Caco-2 (cell line): ENCODE results near the gene NSMCE3. TPM values are rescaled to one million over a fixed set of nuclear protein-coding genes. Genes with fewer than 3 reads are reported as not detected.

Experiments
- BruUV-seq: library from RNA; stranded (reverse); fragments of 400-500 nt; replicated peaks from 2 replicates; lab custom pipeline; 2021; lab: Mats Ljungman, UMichigan
- CTCF ChIA-PET: fragments of 300-600 bp; sonication (Branson Sonifier 250); formaldehyde crosslinking; loops from one replicate; lab custom pipeline; 2022; ENCODE audit warnings: antibody characterized with exemption; lab: Charles Lee
- POLR2A ChIA-PET: fragments of 300-600 bp; sonication (Branson Sonifier 250); formaldehyde crosslinking; loops from one replicate; lab custom pipeline; 2022; ENCODE audit warnings: antibody characterized with exemption; lab: Charles Lee
- DNase-seq, 2 experiments: peaks; one replicate each; pipeline versions ENCODE4 v3.0.0 to v3.0.0-alpha.2; 2020 to 2022
- H3K27me3 ChIP-seq: replicated peaks from 2 replicates; pipeline ENCODE4 v1.6.0; 2011; ENCODE audit warnings: low read length; ENCODE audit not compliant: control insufficient read depth, insufficient read depth
- H3K36me3 ChIP-seq: 2 replicates; pipeline ENCODE4 v1.5.1; 2011; ENCODE audit warnings: low read length; ENCODE audit not compliant: control insufficient read depth, insufficient read depth
- H3K4me1 ChIP-seq: fragments of 250-450 bp; sonication (Bioruptor Pico); 2 replicates; pipeline ENCODE4 v1.5.1; 2020; ENCODE audit warnings: mild to moderate bottlenecking
- H3K4me3 ChIP-seq: 2 replicates; pipeline ENCODE4 v1.5.1; 2011; ENCODE audit warnings: low read depth, mild to moderate bottlenecking, control low read depth, low read length
- H3K9me3 ChIP-seq: fragments of 250-450 bp; sonication (Bioruptor Pico); 2 replicates; pipeline ENCODE4 v1.5.1; 2020; ENCODE audit warnings: mild to moderate bottlenecking, moderate library complexity
- H3K27ac Mint-ChIP-seq: one replicate; pipeline ENCODE4 v1.8.0; 2022; ENCODE audit warnings: mixed read lengths; ENCODE audit not compliant: unreplicated experiment
- H3K27me3 Mint-ChIP-seq: one replicate; pipeline ENCODE4 v1.8.0; 2022; ENCODE audit warnings: mixed read lengths; ENCODE audit not compliant: insufficient read depth, unreplicated experiment
- H3K36me3 Mint-ChIP-seq: one replicate; pipeline ENCODE4 v1.8.0; 2022; ENCODE audit warnings: mild to moderate bottlenecking, mixed read lengths; ENCODE audit not compliant: insufficient read depth, unreplicated experiment
- H3K4me1 Mint-ChIP-seq: one replicate; pipeline ENCODE4 v1.8.0; 2022; ENCODE audit warnings: low read depth, mixed read lengths; ENCODE audit not compliant: unreplicated experiment
- H3K4me3 Mint-ChIP-seq: one replicate; pipeline ENCODE4 v1.8.0; 2022; ENCODE audit warnings: mild to moderate bottlenecking, moderate library complexity, mixed read lengths; ENCODE audit not compliant: unreplicated experiment
- H3K9me3 Mint-ChIP-seq: one replicate; pipeline ENCODE4 v1.8.0; 2022; ENCODE audit warnings: mixed read lengths; ENCODE audit not compliant: unreplicated experiment
- CTCF ChIP-seq, 2 experiments: fragments of 200-600 bp in 1 of 2; IDR thresholded peaks; 1 replicate in 1 of 2; 2 replicates in 1 of 2; pipeline versions ENCODE4 v1.5.1 to v1.8.0; 2011 to 2022; ENCODE audit warnings: antibody characterized with exemption in 1 of 2, control low read depth in 1 of 2, inconsistent platforms in 1 of 2, low read depth in 1 of 2, low read length in 1 of 2, mild to moderate bottlenecking in 1 of 2, moderate library complexity in 1 of 2; ENCODE audit not compliant: insufficient read depth in 1 of 2, severe bottlenecking in 1 of 2, unreplicated experiment in 1 of 2
- intact Hi-C: fragments of 100-400 bp; cut with micrococcal nuclease; formaldehyde crosslinking; loops from one replicate; pipeline ENCODE4 v1.10.0; 2022; ENCODE audit not compliant: unreplicated experiment
- total RNA-seq: library from RNA; stranded (reverse); gene quantifications from 2 replicates; pipeline ENCODE4 v1.2.3, GENCODE V29; 2022

Gene NSMCE3
- total RNA-seq, 1 experiment from 2014 or later = 7.8 TPM

- BruUV-seq = no TSS peak
- no peak overlapping the region for H3K4me3 ChIP-seq
- TF ChIP-seq CTCF (IDR thresholded peaks at IDR 0.05; ENCODE audit: insufficient read depth in 1 of 2, low read depth in 1 of 2, low read length in 1 of 2, severe bottlenecking in 1 of 2, unreplicated experiment in 1 of 2) = no peak
- Mint-ChIP-seq H3K4me1 (no peaks in the 10 kb centered on the region), H3K27ac (no peak overlapping the region), H3K36me3 (no peaks in the 10 kb centered on the region), H3K9me3 (no peaks in the 10 kb centered on the region), H3K4me3 (no peak overlapping the region), H3K27me3 (peaks cover 12% of the 10 kb centered on the region)
- no peaks in the 10 kb centered on the region for H3K27me3 ChIP-seq
- intact Hi-C loops = loop anchor here (5.0 kb wide), 1 partner anchor 52 kb away; no protein-coding TSS in a partner anchor
- no peaks in the 10 kb centered on the region for H3K9me3 ChIP-seq
- H3K4me1 ChIP-seq = no peaks in the 10 kb centered on the region
- ChIA-PET POLR2A (no interaction called here), CTCF (interaction anchor here (0.6 kb wide), 1 partner anchor 332 kb away, joined by 4 read pairs; no protein-coding TSS in a partner anchor)
- no peaks in the 10 kb centered on the region for H3K36me3 ChIP-seq
- no peak for DNase-seq
Measured at GRCh38 chr15:29280514-29280913, 10.9 kb upstream of the NSMCE3 start.

- H3K4me1 Mint-ChIP-seq = no peaks in the 10 kb centered on the region
- Histone ChIP-seq H3K36me3 (no peaks in the 10 kb centered on the region), H3K4me1 (no peaks in the 10 kb centered on the region), H3K9me3 (no peaks in the 10 kb centered on the region), H3K27me3 (no peaks in the 10 kb centered on the region), H3K4me3 (no peak overlapping the region)
- DNase-seq = no peak
- H3K4me3 Mint-ChIP-seq = no peak overlapping the region
- ChIA-PET CTCF (interaction anchor here (0.6 kb wide), 1 partner anchor 136 kb away, joined by 6 read pairs; no protein-coding TSS in a partner anchor), POLR2A (no interaction called here)
- no peaks in the 10 kb centered on the region for H3K9me3 Mint-ChIP-seq
- intact Hi-C loops = no loop called here
- TF ChIP-seq CTCF (IDR thresholded peaks at IDR 0.05; ENCODE audit: insufficient read depth in 1 of 2, low read depth in 1 of 2, low read length in 1 of 2, severe bottlenecking in 1 of 2, unreplicated experiment in 1 of 2) = no peak
- no peaks in the 10 kb centered on the region for H3K36me3 Mint-ChIP-seq
- no TSS peak for BruUV-seq
- no peak overlapping the region for H3K27ac Mint-ChIP-seq
- H3K27me3 Mint-ChIP-seq = peaks cover 11% of the 10 kb centered on the region
Measured at GRCh38 chr15:29278436-29279105, 8.9 kb upstream of the NSMCE3 start.

GRCh38 chr15:29276366-29276765, 6.7 kb upstream of the NSMCE3 start:
- TF ChIP-seq CTCF (IDR thresholded peaks at IDR 0.05; ENCODE audit: insufficient read depth in 1 of 2, low read depth in 1 of 2, low read length in 1 of 2, severe bottlenecking in 1 of 2, unreplicated experiment in 1 of 2) = no peak
- H3K27ac Mint-ChIP-seq = no peak overlapping the region
- BruUV-seq = no TSS peak
- no peaks in the 10 kb centered on the region for H3K27me3 ChIP-seq
- CTCF ChIA-PET = no interaction called here
- no peaks in the 10 kb centered on the region for H3K36me3 Mint-ChIP-seq
- H3K4me3 Mint-ChIP-seq = no peak overlapping the region
- H3K27me3 Mint-ChIP-seq = peaks cover 14% of the 10 kb centered on the region
- H3K4me1 Mint-ChIP-seq = no peaks in the 10 kb centered on the region
- intact Hi-C loops = no loop called here
- no peaks in the 10 kb centered on the region for H3K4me1 ChIP-seq
- no peaks in the 10 kb centered on the region for H3K36me3 ChIP-seq
- POLR2A ChIA-PET = no interaction called here
- no peak overlapping the region for H3K4me3 ChIP-seq
- no peaks in the 10 kb centered on the region for H3K9me3 Mint-ChIP-seq
- H3K9me3 ChIP-seq = no peaks in the 10 kb centered on the region
- DNase-seq = no peak
